Nephron progenitor cell (in vitro differentiated cells): Measurements from ENCODE around the gene RAB9B.

ENCODE experiments used
- DNase-seq: peaks from one replicate; pipeline ENCODE4 v3.0.0; 2021
- H3K27ac Mint-ChIP-seq: 2 replicates; pipeline ENCODE4 v1.8.0; 2021; ENCODE audit warnings: mild to moderate bottlenecking, moderate library complexity, mixed read lengths
- H3K27me3 Mint-ChIP-seq: 2 replicates; pipeline ENCODE4 v1.8.0; 2021; ENCODE audit warnings: mild to moderate bottlenecking, low read depth, mixed read lengths; ENCODE audit not compliant: poor library complexity
- H3K36me3 Mint-ChIP-seq: 2 replicates; pipeline ENCODE4 v1.8.0; 2021; ENCODE audit warnings: low read depth, mixed read lengths
- H3K4me1 Mint-ChIP-seq: 2 replicates; pipeline ENCODE4 v1.8.0; 2021; ENCODE audit warnings: mixed read lengths
- H3K4me3 Mint-ChIP-seq: 2 replicates; pipeline ENCODE4 v1.8.0; 2021; ENCODE audit warnings: mild to moderate bottlenecking, moderate library complexity, mixed read lengths
- H3K9me3 Mint-ChIP-seq: 2 replicates; pipeline ENCODE4 v1.8.0; 2021; ENCODE audit warnings: mild to moderate bottlenecking, moderate library complexity, mixed read lengths
- TF ChIP-seq, protein P1 (sequence below): fragments of 200-600 bp; sonication (generic); IDR thresholded peaks from 2 replicates; pipeline ENCODE4 v1.5.0; 2021; ENCODE audit warnings: antibody characterized with exemption

Gene RAB9B, protein sequence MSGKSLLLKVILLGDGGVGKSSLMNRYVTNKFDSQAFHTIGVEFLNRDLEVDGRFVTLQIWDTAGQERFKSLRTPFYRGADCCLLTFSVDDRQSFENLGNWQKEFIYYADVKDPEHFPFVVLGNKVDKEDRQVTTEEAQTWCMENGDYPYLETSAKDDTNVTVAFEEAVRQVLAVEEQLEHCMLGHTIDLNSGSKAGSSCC

DNA sequence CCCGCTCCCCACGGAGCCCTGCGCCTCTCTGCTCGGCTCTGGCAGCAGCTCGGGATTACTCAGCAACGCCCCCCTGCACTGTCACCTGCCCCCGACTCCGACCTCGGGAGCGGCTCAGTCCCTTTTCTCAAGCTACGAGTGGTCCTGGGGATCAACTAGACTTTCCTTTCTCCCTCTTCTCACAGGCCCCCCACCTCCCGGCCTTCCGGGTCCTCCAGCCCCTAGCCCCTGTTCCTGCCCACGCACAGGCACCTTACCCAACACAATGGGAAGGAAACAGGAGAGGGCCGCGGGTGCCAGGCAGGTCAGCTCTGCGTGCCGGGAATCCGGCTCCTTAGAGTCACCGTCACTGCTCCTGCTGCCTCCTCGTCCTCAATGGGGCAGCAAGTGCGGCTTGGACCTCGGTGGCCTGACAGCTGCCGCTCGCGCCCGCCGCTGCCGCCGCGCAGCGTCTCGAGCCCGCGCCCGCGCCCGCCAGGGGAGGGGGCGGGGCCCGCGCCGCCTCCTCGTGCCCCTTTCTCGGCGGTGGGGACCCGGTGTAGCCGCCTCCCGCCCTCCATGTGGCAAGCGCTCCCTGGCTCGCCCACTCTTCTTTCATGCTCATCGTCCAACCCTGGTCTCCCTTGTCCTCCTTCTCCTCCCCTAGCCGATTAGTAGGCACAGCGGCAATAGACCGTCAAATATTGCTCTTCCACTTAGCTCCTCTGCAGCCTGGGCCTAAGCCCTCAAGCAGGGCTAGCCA is at the start of gene RAB9B:
Gene RAB9B (minus strand): TSS at position 455 of the 742 bp plus-strand sequence. CDS start 6,473 bp downstream, outside the sequence.
- TF ChIP-seq, protein P1, sequence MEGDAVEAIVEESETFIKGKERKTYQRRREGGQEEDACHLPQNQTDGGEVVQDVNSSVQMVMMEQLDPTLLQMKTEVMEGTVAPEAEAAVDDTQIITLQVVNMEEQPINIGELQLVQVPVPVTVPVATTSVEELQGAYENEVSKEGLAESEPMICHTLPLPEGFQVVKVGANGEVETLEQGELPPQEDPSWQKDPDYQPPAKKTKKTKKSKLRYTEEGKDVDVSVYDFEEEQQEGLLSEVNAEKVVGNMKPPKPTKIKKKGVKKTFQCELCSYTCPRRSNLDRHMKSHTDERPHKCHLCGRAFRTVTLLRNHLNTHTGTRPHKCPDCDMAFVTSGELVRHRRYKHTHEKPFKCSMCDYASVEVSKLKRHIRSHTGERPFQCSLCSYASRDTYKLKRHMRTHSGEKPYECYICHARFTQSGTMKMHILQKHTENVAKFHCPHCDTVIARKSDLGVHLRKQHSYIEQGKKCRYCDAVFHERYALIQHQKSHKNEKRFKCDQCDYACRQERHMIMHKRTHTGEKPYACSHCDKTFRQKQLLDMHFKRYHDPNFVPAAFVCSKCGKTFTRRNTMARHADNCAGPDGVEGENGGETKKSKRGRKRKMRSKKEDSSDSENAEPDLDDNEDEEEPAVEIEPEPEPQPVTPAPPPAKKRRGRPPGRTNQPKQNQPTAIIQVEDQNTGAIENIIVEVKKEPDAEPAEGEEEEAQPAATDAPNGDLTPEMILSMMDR = no peak
- Mint-ChIP-seq H3K36me3 (no peaks in the 10 kb centered on the region), H3K27me3 (peaks cover 30% of the 10 kb centered on the region), H3K27ac (no peak within 1 kb of the TSS), H3K9me3 (peaks cover 31% of the 10 kb centered on the region), H3K4me1 (peaks cover 15% of the 10 kb centered on the region), H3K4me3 (peak within 1 kb of the TSS; percentile 88)
- peak; percentile 73 for DNase-seq

DNA sequence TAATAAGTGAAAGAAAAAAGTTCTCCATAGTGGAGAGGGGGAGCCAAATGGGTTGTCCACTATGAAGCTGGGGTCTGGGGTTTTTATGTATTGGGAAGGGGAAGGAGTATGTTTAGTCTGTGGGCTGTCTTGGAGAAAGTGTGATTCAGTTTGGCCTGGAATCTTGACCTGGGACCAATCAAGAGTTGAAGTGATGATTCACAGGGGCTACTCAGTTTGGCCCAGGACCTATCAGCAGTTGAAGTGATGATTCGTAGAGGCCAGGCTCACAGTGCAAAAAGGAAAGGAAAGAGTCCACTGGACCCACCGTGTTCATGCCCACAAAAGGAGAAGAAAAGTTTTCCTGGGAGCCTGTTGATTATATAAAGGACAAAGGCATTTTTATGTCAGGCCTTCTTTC is 47.3 kb upstream of the RAB9B start:
- TF ChIP-seq, protein P1 = no peak
- Mint-ChIP-seq H3K36me3 (peaks cover 16% of the 10 kb centered on the region), H3K4me1 (no peaks in the 10 kb centered on the region), H3K4me3 (no peak overlapping the region), H3K27me3 (no peaks in the 10 kb centered on the region), H3K9me3 (peaks cover 36% of the 10 kb centered on the region), H3K27ac (peak overlapping the region; percentile 11)
- DNase-seq = no peak

DNA sequence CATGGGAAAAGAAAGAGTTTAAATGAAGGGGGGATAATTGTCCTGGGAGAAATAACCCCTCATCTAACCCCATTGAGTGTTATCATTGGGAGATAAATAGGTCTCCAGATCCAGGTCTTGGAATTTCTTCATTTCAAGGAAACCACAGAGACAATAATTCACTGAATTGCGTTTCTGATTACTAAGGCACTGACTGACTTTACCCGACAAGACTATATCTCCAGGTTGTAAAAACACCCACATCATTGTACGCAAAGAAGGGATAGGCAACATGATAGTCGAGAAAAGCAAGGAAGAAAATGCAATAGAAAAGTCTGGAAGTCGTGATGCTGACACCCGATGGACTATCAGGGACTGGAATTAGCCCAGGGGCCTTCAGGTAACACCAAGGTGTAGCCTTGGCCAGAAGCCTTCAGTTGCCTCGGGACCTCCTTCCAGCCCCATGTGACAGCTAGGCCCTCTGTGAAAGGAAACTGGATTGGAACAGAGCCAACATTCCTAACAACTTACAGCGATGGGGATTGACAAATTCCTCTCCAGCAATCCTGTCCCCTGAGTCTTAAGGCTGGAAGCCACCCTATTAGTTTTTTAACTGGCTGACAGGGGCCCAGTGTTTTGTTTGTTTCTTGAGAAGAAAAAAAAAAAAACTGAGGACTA is 46.5 kb upstream of the RAB9B start:
- DNase-seq = no peak
- H3K36me3 Mint-ChIP-seq = peaks cover 16% of the 10 kb centered on the region
- no peak overlapping the region for H3K4me3 Mint-ChIP-seq
- H3K9me3 Mint-ChIP-seq = peaks cover 34% of the 10 kb centered on the region
- no peaks in the 10 kb centered on the region for H3K4me1 Mint-ChIP-seq
- no peak overlapping the region for H3K27ac Mint-ChIP-seq
- TF ChIP-seq, protein P1 = no peak
- H3K27me3 Mint-ChIP-seq = no peaks in the 10 kb centered on the region

DNA sequence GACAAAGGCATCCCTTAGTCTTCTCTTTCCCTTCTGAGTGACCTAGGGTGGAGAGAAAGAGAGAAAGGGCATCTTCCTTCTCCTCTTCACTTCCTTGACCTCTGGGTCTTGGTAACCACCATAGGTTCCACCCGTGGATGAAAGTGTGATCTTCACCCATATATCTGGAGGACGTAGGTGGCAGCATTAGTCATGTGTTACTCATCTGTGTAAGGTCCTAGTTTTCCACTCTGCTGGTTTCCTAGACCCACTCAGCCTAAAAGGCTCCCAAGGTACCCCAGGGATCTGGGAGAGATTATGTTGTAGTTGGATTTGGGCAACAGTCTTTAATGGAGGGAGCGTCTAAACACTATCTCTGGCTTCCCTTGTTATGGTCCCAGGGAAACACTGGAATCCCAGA is 45.5 kb upstream of the RAB9B start:
- no peaks in the 10 kb centered on the region for H3K27me3 Mint-ChIP-seq
- H3K4me3 Mint-ChIP-seq = no peak overlapping the region
- TF ChIP-seq, protein P1 = no peak
- H3K36me3 Mint-ChIP-seq = peaks cover 16% of the 10 kb centered on the region
- H3K4me1 Mint-ChIP-seq = no peaks in the 10 kb centered on the region
- H3K9me3 Mint-ChIP-seq = peaks cover 34% of the 10 kb centered on the region
- no peak for DNase-seq
- no peak overlapping the region for H3K27ac Mint-ChIP-seq

GRCh38 chrX:103864886-103865534 is 33.0 kb upstream of the RAB9B start:
- Mint-ChIP-seq H3K27me3 (no peaks in the 10 kb centered on the region), H3K4me1 (peaks cover 14% of the 10 kb centered on the region), H3K27ac (peak overlapping the region; percentile 82), H3K36me3 (peaks cover 10% of the 10 kb centered on the region), H3K9me3 (peaks cover 40% of the 10 kb centered on the region), H3K4me3 (peak overlapping the region; percentile 54)
- TF ChIP-seq, protein P1 = no peak
- peak; percentile 24 for DNase-seq
